Vagina (tissue), 2 donors: ENCODE measurements around the gene SLC7A14.

Experiments used
- POLR2AphosphoS5 ChIP-seq, 2 donors: sonication (generic); formaldehyde crosslinking; IDR thresholded peaks; one replicate each; pipeline ENCODE4 v1.9.0; 2017; ENCODE audit warnings: antibody characterized with exemption in 2 of 2, mild to moderate bottlenecking in 2 of 2, low read depth in 1 of 2; ENCODE audit not compliant: insufficient read depth in 1 of 2
- TF ChIP-seq, protein P1 (sequence below), 3 experiments: fragments of 450-650 bp in 2 of 3; fragments of 200-600 bp in 1 of 3; sonication (generic) in 1 of 3; IDR thresholded peaks; one replicate each; pipeline ENCODE4 v1.5.1; 2017 to 2019; ENCODE audit warnings: antibody characterized with exemption in 3 of 3, mild to moderate bottlenecking in 2 of 3, moderate library complexity in 2 of 3

DNA sequence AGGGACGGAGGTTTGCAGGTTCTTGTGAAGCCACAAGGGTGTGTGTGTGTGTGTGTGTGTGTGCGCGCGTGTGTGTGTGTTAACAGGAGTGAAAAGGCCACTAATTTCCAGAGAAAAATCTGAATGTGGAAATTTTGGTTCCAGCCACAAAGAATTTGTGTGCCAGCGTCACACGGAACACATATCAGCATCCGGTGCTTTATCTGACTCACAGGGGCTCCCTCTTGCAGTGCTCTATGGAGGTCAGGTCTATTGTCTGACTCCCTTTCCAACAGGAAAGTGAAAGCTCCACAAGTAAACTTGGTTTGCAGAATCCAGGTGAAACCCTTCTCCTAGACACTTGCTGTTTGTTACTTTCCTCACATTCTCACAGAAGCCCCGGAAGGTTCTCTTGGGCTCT lies 161.0 kb downstream of the SLC7A14 start:
- TF ChIP-seq, protein P1, sequence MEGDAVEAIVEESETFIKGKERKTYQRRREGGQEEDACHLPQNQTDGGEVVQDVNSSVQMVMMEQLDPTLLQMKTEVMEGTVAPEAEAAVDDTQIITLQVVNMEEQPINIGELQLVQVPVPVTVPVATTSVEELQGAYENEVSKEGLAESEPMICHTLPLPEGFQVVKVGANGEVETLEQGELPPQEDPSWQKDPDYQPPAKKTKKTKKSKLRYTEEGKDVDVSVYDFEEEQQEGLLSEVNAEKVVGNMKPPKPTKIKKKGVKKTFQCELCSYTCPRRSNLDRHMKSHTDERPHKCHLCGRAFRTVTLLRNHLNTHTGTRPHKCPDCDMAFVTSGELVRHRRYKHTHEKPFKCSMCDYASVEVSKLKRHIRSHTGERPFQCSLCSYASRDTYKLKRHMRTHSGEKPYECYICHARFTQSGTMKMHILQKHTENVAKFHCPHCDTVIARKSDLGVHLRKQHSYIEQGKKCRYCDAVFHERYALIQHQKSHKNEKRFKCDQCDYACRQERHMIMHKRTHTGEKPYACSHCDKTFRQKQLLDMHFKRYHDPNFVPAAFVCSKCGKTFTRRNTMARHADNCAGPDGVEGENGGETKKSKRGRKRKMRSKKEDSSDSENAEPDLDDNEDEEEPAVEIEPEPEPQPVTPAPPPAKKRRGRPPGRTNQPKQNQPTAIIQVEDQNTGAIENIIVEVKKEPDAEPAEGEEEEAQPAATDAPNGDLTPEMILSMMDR (IDR thresholded peaks at IDR 0.05), result no peak
- TF ChIP-seq POLR2AphosphoS5 (IDR thresholded peaks at IDR 0.05; ENCODE audit: insufficient read depth in 1 of 2, low read depth in 1 of 2), result no peak
